Endodermal cell (in vitro differentiated cells): ENCODE results near the gene OR2AG1. TPM values are rescaled to one million over a fixed set of nuclear protein-coding genes. Genes with fewer than 3 reads are reported as not detected.

ENCODE experiments used
- DNase-seq: peaks from one replicate; pipeline ENCODE4 v3.0.0-alpha.2; 2017
- H3K27ac ChIP-seq: 2 replicates; pipeline ENCODE4 v1.5.1; 2013; ENCODE audit warnings: mild to moderate bottlenecking, low read depth, low read length, moderate library complexity
- H3K27me3 ChIP-seq: 2 replicates; pipeline ENCODE4 v1.6.1; 2013; ENCODE audit warnings: mild to moderate bottlenecking, low read length, moderate library complexity; ENCODE audit not compliant: insufficient read depth, control insufficient read depth, poor library complexity, severe bottlenecking
- H3K36me3 ChIP-seq: 2 replicates; pipeline ENCODE4 v1.7.0; 2013; ENCODE audit warnings: mild to moderate bottlenecking, low read length, moderate library complexity; ENCODE audit not compliant: control insufficient read depth, insufficient read depth
- H3K4me1 ChIP-seq: one replicate; pipeline ENCODE4 v1.7.0; 2013; ENCODE audit warnings: low read length; ENCODE audit not compliant: control insufficient read depth, insufficient read depth
- H3K4me3 ChIP-seq: 2 replicates; pipeline ENCODE4 v1.5.1; 2013; ENCODE audit warnings: mild to moderate bottlenecking, low read length, moderate library complexity
- H3K9ac ChIP-seq: 2 replicates; pipeline ENCODE4 v1.6.1; 2013; ENCODE audit warnings: mild to moderate bottlenecking, low read length, moderate library complexity; ENCODE audit not compliant: poor library complexity, severe bottlenecking; ENCODE audit errors: extremely low read depth
- H3K9me3 ChIP-seq: 2 replicates; pipeline ENCODE4 v1.6.1; 2013; ENCODE audit warnings: mild to moderate bottlenecking, low read length, moderate library complexity; ENCODE audit not compliant: control insufficient read depth
- H3K27ac Mint-ChIP-seq: 2 replicates; pipeline ENCODE4 v1.8.0; 2020; ENCODE audit warnings: mixed read lengths
- H3K27me3 Mint-ChIP-seq: 2 replicates; pipeline ENCODE4 v1.8.0; 2021; ENCODE audit warnings: mild to moderate bottlenecking, mixed read lengths; ENCODE audit not compliant: insufficient read depth
- H3K36me3 Mint-ChIP-seq: 2 replicates; pipeline ENCODE4 v1.8.0; 2020; ENCODE audit warnings: low read depth, mixed read lengths
- H3K4me1 Mint-ChIP-seq: 2 replicates; pipeline ENCODE4 v1.8.0; 2020; ENCODE audit warnings: mixed read lengths
- H3K4me3 Mint-ChIP-seq: 2 replicates; pipeline ENCODE4 v1.8.0; 2020; ENCODE audit warnings: mild to moderate bottlenecking, moderate library complexity, mixed read lengths
- H3K9me3 Mint-ChIP-seq: 2 replicates; pipeline ENCODE4 v1.8.0; 2020; ENCODE audit warnings: mild to moderate bottlenecking, mixed read lengths
- WGBS, 2 experiments: methylation state at CpG; one replicate each; pipeline versions ENCODE4 v1.1.5 to v1.1.7; 2013; ENCODE audit warnings: missing lambda C conversion rate in 2 of 2, mixed read lengths in 1 of 2; ENCODE audit not compliant: insufficient coverage in 1 of 2, insufficient read length in 1 of 2; 5-methylcytosine and 5-hydroxymethylcytosine counted together
- total RNA-seq, 2 donors: library from RNA; stranded (reverse); fragmentation: NEBNext Ultra II Directional in 1 of 2; extraction: Animal tissue kit (Norgen Biotek cat#: 25700) in 1 of 2; gene quantifications; 2 replicates in 1 of 2; 3 replicates in 1 of 2; pipeline ENCODE4 v1.2.1, GENCODE V29; 2021
- TF ChIP-seq, protein P1 (sequence below): fragments of 200-600 bp; sonication (generic); conservative IDR thresholded peaks from 2 replicates; pipeline ENCODE4 v1.5.0; 2021; ENCODE audit warnings: antibody characterized with exemption, mild to moderate bottlenecking

Gene OR2AG1
- total RNA-seq, 2 donors from 2014 or later: not detected

DNA sequence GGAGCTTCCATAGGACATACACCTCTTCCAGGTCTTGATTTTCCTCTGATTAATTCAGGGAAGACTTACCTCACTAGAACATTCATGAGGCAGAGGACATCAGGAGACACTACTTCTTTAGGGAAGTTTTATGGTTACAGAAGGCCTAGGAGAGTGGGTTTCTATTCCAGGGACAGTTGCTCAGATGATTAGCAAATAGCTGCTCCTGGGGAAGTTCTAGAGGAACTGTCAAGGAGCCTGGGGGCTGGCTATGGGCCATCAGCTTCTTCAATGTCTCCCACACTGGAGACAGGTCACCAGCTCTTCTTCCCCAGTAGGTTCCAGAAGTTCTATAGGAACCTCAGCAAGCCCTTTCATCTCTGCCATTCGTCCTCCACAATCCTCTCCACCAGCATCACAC, 51.2 kb downstream of the OR2AG1 start:
- 100% methylated on average over 1 of the region's 1 CpG; no CpG with 5 or more reads in 1 of the 2 experiments for WGBS, 2 experiments
- Mint-ChIP-seq H3K9me3 (no peaks in the 10 kb centered on the region), H3K36me3 (no peaks in the 10 kb centered on the region), H3K27me3 (no peaks in the 10 kb centered on the region), H3K4me3 (no peak overlapping the region), H3K27ac (no peak overlapping the region), H3K4me1 (no peaks in the 10 kb centered on the region)
- no peaks in the 10 kb centered on the region for H3K4me1 ChIP-seq
- TF ChIP-seq, protein P1, sequence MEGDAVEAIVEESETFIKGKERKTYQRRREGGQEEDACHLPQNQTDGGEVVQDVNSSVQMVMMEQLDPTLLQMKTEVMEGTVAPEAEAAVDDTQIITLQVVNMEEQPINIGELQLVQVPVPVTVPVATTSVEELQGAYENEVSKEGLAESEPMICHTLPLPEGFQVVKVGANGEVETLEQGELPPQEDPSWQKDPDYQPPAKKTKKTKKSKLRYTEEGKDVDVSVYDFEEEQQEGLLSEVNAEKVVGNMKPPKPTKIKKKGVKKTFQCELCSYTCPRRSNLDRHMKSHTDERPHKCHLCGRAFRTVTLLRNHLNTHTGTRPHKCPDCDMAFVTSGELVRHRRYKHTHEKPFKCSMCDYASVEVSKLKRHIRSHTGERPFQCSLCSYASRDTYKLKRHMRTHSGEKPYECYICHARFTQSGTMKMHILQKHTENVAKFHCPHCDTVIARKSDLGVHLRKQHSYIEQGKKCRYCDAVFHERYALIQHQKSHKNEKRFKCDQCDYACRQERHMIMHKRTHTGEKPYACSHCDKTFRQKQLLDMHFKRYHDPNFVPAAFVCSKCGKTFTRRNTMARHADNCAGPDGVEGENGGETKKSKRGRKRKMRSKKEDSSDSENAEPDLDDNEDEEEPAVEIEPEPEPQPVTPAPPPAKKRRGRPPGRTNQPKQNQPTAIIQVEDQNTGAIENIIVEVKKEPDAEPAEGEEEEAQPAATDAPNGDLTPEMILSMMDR: no peak
- H3K9ac ChIP-seq: no peak overlapping the region
- no peak overlapping the region for H3K27ac ChIP-seq
- no peaks in the 10 kb centered on the region for H3K9me3 ChIP-seq
- no peaks in the 10 kb centered on the region for H3K27me3 ChIP-seq
- no peak for DNase-seq
- no peak overlapping the region for H3K4me3 ChIP-seq
- no peaks in the 10 kb centered on the region for H3K36me3 ChIP-seq

Other genes with a start within 250 kb of the OR2AG1 start
- gene RRP8, start 179.4 kb upstream of the OR2AG1 start, total RNA-seq: 10 to 100 TPM; 11.0 to 12.8 TPM
- 100 to 1,000 TPM; 125 to 136 TPM for gene ILK, start 179.2 kb upstream of the OR2AG1 start, total RNA-seq
- 100 to 1,000 TPM; 168 to 202 TPM for gene TAF10, start 170.8 kb upstream of the OR2AG1 start, total RNA-seq
- 10 to 100 TPM; 68.3 to 71.0 TPM for gene TPP1, start 163.6 kb upstream of the OR2AG1 start, total RNA-seq
- gene DCHS1, start 127.2 kb upstream of the OR2AG1 start, total RNA-seq: 10 to 100 TPM; 13.7 to 14.3 TPM
- gene MRPL17, start 99.7 kb upstream of the OR2AG1 start, total RNA-seq: 10 to 100 TPM; 57.6 to 72.6 TPM
- under 1 TPM; 0.20 to 0.68 TPM for gene OR2AG2, start 11.0 kb upstream of the OR2AG1 start, total RNA-seq
- gene OR6A2, start 16.7 kb downstream of the OR2AG1 start, total RNA-seq: under 1 TPM; 0.09 to 0.51 TPM
- gene OR10A5, start 62.7 kb downstream of the OR2AG1 start, total RNA-seq: not detected
- not detected for gene OR10A2, start 80.0 kb downstream of the OR2AG1 start, total RNA-seq
- gene OR10A4, start 93.6 kb downstream of the OR2AG1 start, total RNA-seq: not detected
- gene OR2D2, start 109.5 kb downstream of the OR2AG1 start, total RNA-seq: 1 to 10 TPM in 1 of 2 donors, not detected in 1; 1.1 TPM
- not detected for gene OR2D3, start 138.0 kb downstream of the OR2AG1 start, total RNA-seq
- gene ZNF215, start 143.4 kb downstream of the OR2AG1 start, total RNA-seq: 10 to 100 TPM in 1 of 2 donors, 1 to 10 TPM in 1; 9.9 to 10.2 TPM
- 10 to 100 TPM in 1 of 2 donors, 1 to 10 TPM in 1; 8.0 to 10.8 TPM for gene ZNF214, start 237.3 kb downstream of the OR2AG1 start, total RNA-seq
- gene NLRP14, start 237.5 kb downstream of the OR2AG1 start, total RNA-seq: under 1 TPM; 0.33 to 0.66 TPM